SK-N-MC (cell line): ENCODE data around the gene RPL22.

Experiments used
- EZH2 ChIP-seq: fragments of 200-600 bp; sonication (generic); IDR thresholded peaks from one replicate; pipeline ENCODE4 v1.6.1; 2017; ENCODE audit warnings: antibody characterized with exemption
- FOXP2 ChIP-seq: optimal IDR thresholded peaks from 2 replicates; pipeline ENCODE3; 2011; ENCODE audit warnings: mild to moderate bottlenecking, moderate library complexity; ENCODE audit not compliant: insufficient read depth; ENCODE audit errors: extremely low read length, control extremely low read depth
- POLR2AphosphoS5 ChIP-seq: IDR thresholded peaks from 2 replicates; pipeline ENCODE4 v1.6.1; 2012; ENCODE audit warnings: mild to moderate bottlenecking, low read depth, low read length, borderline replicate concordance

- TF ChIP-seq FOXP2 (no peak), POLR2AphosphoS5 (no peak), EZH2 (no peak)
Observed at GRCh38 chr1:6170116-6170741, 29.2 kb downstream of the RPL22 start.
